ENCODE data around the gene PDHX. TPM values are rescaled to one million over a fixed set of nuclear protein-coding genes. Genes with fewer than 3 reads are reported as not detected.

Gene PDHX
- total RNA-seq, 1 experiment from 2014 or later = 99.9 TPM

DNA sequence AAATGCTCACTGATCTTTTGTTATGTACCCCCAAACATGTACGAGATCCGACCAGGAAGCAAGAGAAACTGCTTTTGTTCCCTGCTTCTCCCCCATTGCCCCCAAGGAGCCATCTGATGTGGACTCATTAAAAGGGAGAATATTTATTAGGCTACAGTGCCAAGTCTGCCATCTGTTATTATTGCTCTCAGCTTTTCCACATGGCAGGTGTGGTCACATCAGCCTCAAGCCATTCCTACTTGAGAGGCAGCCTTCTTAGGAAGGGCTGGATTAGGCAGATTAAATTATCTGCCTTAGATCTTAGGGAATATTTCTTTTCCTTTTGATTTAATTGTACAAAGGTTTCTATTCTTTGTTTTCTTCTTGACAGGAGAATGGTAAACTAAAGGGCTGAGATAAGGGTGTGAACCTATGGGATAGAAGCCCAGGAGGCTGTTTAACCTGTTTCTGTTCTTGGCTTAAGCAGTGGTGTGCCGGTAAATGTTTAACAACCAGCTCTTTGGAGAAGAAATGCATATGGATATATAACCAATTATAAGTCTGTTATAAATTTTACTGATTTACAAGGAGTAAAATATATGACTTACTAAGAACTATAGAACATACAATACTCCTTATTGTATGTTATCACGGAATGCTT lies 88.8 kb downstream of the PDHX start:
- CTCF ChIA-PET = no interaction called here

DNA sequence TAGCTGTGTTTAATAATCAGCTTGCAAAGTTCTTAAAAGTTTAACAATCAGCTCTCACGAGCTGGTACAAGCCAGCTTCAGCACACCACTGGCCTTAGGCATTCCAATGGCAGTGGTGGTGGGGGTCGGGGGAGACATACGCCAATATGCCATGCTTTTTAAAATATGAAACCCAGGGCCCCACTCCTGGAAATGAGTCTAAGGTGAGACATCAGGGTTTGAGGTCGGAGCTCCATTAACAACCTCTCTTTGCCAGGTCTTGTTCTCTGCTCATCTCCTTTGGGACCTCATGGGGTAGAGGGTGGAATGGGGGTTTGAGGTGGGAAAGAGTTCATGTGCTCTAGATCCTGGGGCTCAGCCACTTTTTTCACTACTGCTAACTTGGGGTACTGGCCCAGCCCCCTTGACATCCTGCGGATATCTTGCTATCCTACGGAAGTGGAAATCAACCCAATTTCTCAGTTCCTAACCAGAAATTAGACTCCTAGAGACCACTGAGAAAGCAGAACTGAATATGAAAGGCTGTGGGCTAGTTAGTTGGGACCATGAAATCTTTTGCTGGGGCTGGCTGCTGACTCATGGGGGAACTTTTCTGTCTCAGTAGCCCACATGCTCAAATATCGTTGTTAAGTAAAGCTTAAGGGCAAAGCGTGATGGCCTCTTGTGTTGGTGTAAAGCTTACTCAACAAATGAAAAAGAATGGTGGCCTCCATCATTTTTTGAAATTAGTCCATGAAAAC lies 90.1 kb downstream of the PDHX start:
- Histone ChIP-seq H3K4me3 (ENCODE audit: low read depth, low read length, poor library complexity, severe bottlenecking) (no peak overlapping the region), H3K9me3 (ENCODE audit: low read depth, low read length, poor library complexity, severe bottlenecking) (no peaks in the 10 kb centered on the region), H3K27ac (ENCODE audit: low read depth, low read length, poor library complexity, severe bottlenecking) (no peak overlapping the region), H3K36me3 (ENCODE audit: insufficient read depth, low read length, poor library complexity, severe bottlenecking) (no peaks in the 10 kb centered on the region), H3K4me1 (ENCODE audit: insufficient read depth, low read length, poor library complexity, severe bottlenecking) (peaks cover 4% of the 10 kb centered on the region), H3K27me3 (replicated peaks; ENCODE audit: insufficient read depth, low read depth, low read length, poor library complexity) (no peaks in the 10 kb centered on the region)
- no peak for DNase-seq (ENCODE audit: low spot score)
- ChIA-PET CTCF (no interaction called here), POLR2A (ENCODE audit: low non-redundant PET) (interaction anchor here (0.6 to 0.7 kb wide), 2 partner anchors 57 to 243 kb away, joined by 3 to 4 read pairs; no protein-coding TSS in a partner anchor)
- BruUV-seq (replicated peaks) = no TSS peak
- intact Hi-C loops (cut with micrococcal nuclease; ENCODE audit: unreplicated experiment) = no loop called here
- TF ChIP-seq EZH2 (IDR thresholded peaks at IDR 0.05; ENCODE audit: borderline replicate concordance, low read depth, low read length, poor library complexity, severe bottlenecking) = no peak
- TF ChIP-seq, protein P1, sequence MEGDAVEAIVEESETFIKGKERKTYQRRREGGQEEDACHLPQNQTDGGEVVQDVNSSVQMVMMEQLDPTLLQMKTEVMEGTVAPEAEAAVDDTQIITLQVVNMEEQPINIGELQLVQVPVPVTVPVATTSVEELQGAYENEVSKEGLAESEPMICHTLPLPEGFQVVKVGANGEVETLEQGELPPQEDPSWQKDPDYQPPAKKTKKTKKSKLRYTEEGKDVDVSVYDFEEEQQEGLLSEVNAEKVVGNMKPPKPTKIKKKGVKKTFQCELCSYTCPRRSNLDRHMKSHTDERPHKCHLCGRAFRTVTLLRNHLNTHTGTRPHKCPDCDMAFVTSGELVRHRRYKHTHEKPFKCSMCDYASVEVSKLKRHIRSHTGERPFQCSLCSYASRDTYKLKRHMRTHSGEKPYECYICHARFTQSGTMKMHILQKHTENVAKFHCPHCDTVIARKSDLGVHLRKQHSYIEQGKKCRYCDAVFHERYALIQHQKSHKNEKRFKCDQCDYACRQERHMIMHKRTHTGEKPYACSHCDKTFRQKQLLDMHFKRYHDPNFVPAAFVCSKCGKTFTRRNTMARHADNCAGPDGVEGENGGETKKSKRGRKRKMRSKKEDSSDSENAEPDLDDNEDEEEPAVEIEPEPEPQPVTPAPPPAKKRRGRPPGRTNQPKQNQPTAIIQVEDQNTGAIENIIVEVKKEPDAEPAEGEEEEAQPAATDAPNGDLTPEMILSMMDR (conservative IDR thresholded peaks at IDR 0.05; ENCODE audit: low read depth, low read length) = no peak

More for the DNA sequence above, 88.8 kb downstream of the PDHX start:
- no peak for DNase-seq (ENCODE audit: low spot score)
- H3K4me1 ChIP-seq (ENCODE audit: insufficient read depth, low read length, poor library complexity, severe bottlenecking) = peaks cover 4% of the 10 kb centered on the region
- no peak overlapping the region for H3K27ac ChIP-seq (ENCODE audit: low read depth, low read length, poor library complexity, severe bottlenecking)
- H3K9me3 ChIP-seq (ENCODE audit: low read depth, low read length, poor library complexity, severe bottlenecking) = no peaks in the 10 kb centered on the region
- intact Hi-C loops (cut with micrococcal nuclease; ENCODE audit: unreplicated experiment) = no loop called here
- no TSS peak for BruUV-seq (replicated peaks)
- H3K4me3 ChIP-seq (ENCODE audit: low read depth, low read length, poor library complexity, severe bottlenecking) = no peak overlapping the region
- POLR2A ChIA-PET (ENCODE audit: low non-redundant PET) = no interaction called here
- TF ChIP-seq, protein P1 (conservative IDR thresholded peaks at IDR 0.05; ENCODE audit: low read depth, low read length) = no peak
- TF ChIP-seq EZH2 (IDR thresholded peaks at IDR 0.05; ENCODE audit: borderline replicate concordance, low read depth, low read length, poor library complexity, severe bottlenecking) = no peak
- H3K36me3 ChIP-seq (ENCODE audit: insufficient read depth, low read length, poor library complexity, severe bottlenecking) = no peaks in the 10 kb centered on the region
- H3K27me3 ChIP-seq (replicated peaks; ENCODE audit: insufficient read depth, low read depth, low read length, poor library complexity) = no peaks in the 10 kb centered on the region

GRCh38 chr11:35007277-35007676 lies 90.9 kb downstream of the PDHX start:
- ChIA-PET POLR2A (ENCODE audit: low non-redundant PET) (interaction anchor here (0.7 kb wide), 1 partner anchor 242 kb away, joined by 4 read pairs; no protein-coding TSS in a partner anchor), CTCF (interaction anchor here (0.7 kb wide), 1 partner anchor 30 kb away, joined by 4 read pairs; no protein-coding TSS in a partner anchor)
- DNase-seq (ENCODE audit: low spot score) = no peak
- Histone ChIP-seq H3K36me3 (ENCODE audit: insufficient read depth, low read length, poor library complexity, severe bottlenecking) (no peaks in the 10 kb centered on the region), H3K4me3 (ENCODE audit: low read depth, low read length, poor library complexity, severe bottlenecking) (no peak overlapping the region), H3K27ac (ENCODE audit: low read depth, low read length, poor library complexity, severe bottlenecking) (no peak overlapping the region), H3K4me1 (ENCODE audit: insufficient read depth, low read length, poor library complexity, severe bottlenecking) (peaks cover 4% of the 10 kb centered on the region), H3K9me3 (ENCODE audit: low read depth, low read length, poor library complexity, severe bottlenecking) (no peaks in the 10 kb centered on the region), H3K27me3 (replicated peaks; ENCODE audit: insufficient read depth, low read depth, low read length, poor library complexity) (no peaks in the 10 kb centered on the region)
- BruUV-seq (replicated peaks) = no TSS peak
- intact Hi-C loops (cut with micrococcal nuclease; ENCODE audit: unreplicated experiment) = no loop called here
- no peak for TF ChIP-seq EZH2 (IDR thresholded peaks at IDR 0.05; ENCODE audit: borderline replicate concordance, low read depth, low read length, poor library complexity, severe bottlenecking)
- TF ChIP-seq, protein P1 (conservative IDR thresholded peaks at IDR 0.05; ENCODE audit: low read depth, low read length) = no peak
